HEK293T (cell line): Measurements from ENCODE around the gene MED23.

ENCODE experiments used
- CTCF ChIA-PET: fragments of 350-600 bp; formaldehyde crosslinking; extraction: SDS; loops from one replicate; lab custom pipeline; 2021; ENCODE audit warnings: antibody characterized with exemption, inconsistent platforms; lab: Yijun Ruan, JAX
- POLR2A ChIA-PET: fragments of 350-600 bp; formaldehyde crosslinking; extraction: SDS; loops from one replicate; lab custom pipeline; 2020; ENCODE audit warnings: antibody characterized with exemption, inconsistent platforms; lab: Yijun Ruan, JAX
- DNase-seq: peaks from one replicate; pipeline ENCODE4 v3.0.0; 2012; ENCODE audit warnings: mixed read lengths; ENCODE audit errors: extremely low spot score
- ARNT ChIP-seq: fragments of 450-650 bp; IDR thresholded peaks from 2 replicates; pipeline ENCODE4 v1.6.1; 2017; ENCODE audit warnings: mild to moderate bottlenecking
- BHLHE40 ChIP-seq: fragments of 450-650 bp; IDR thresholded peaks from 2 replicates; pipeline ENCODE4 v1.6.1; 2016; ENCODE audit warnings: mild to moderate bottlenecking, moderate library complexity, borderline replicate concordance
- CTBP1 ChIP-seq: fragments of 450-650 bp; IDR thresholded peaks from 2 replicates; pipeline ENCODE4 v1.6.1; 2016; ENCODE audit warnings: borderline replicate concordance
- ELF4 ChIP-seq: fragments of 450-650 bp; IDR thresholded peaks from 2 replicates; pipeline ENCODE4 v1.6.1; 2017; ENCODE audit warnings: antibody characterized with exemption
- FOXA1 ChIP-seq: fragments of 450-650 bp; IDR thresholded peaks from 2 replicates; pipeline ENCODE4 v1.6.1; 2016; ENCODE audit warnings: mild to moderate bottlenecking
- FOXK2 ChIP-seq: fragments of 450-650 bp; IDR thresholded peaks from 2 replicates; pipeline ENCODE4 v1.6.1; 2016; ENCODE audit warnings: mild to moderate bottlenecking
- FOXM1 ChIP-seq: fragments of 450-650 bp; IDR thresholded peaks from 2 replicates; pipeline ENCODE4 v1.6.1; 2017; ENCODE audit warnings: mild to moderate bottlenecking, borderline replicate concordance
- HDGF ChIP-seq: fragments of 450-650 bp; IDR thresholded peaks from 2 replicates; pipeline ENCODE4 v1.6.1; 2017; ENCODE audit warnings: antibody characterized with exemption, borderline replicate concordance
- L3MBTL2 ChIP-seq: fragments of 450-650 bp; conservative IDR thresholded peaks from 2 replicates; pipeline ENCODE4 v1.6.1; 2016; ENCODE audit warnings: mild to moderate bottlenecking
- LEF1 ChIP-seq: fragments of 450-650 bp; IDR thresholded peaks from 2 replicates; pipeline ENCODE4 v1.6.1; 2017; ENCODE audit warnings: mild to moderate bottlenecking, borderline replicate concordance
- NFRKB ChIP-seq: fragments of 450-650 bp; IDR thresholded peaks from 2 replicates; pipeline ENCODE4 v1.6.1; 2016; ENCODE audit warnings: mild to moderate bottlenecking, moderate library complexity
- PKNOX1 ChIP-seq: fragments of 450-650 bp; IDR thresholded peaks from 2 replicates; pipeline ENCODE4 v1.6.1; 2016
- SP1 ChIP-seq: fragments of 450-650 bp; IDR thresholded peaks from 2 replicates; pipeline ENCODE4 v1.6.1; 2017
- SUZ12 ChIP-seq: fragments of 450-650 bp; IDR thresholded peaks from 2 replicates; pipeline ENCODE4 v1.6.1; 2016; ENCODE audit warnings: mild to moderate bottlenecking
- TARDBP ChIP-seq: fragments of 450-650 bp; IDR thresholded peaks from 2 replicates; pipeline ENCODE4 v1.6.1; 2016
- ZNF384 ChIP-seq: fragments of 450-650 bp; IDR thresholded peaks from 2 replicates; pipeline ENCODE4 v1.6.1; 2016

The MED23 gene

GRCh38 chr6:131628726-131629125 is 684 bp upstream of the MED23 start:
- no peak for DNase-seq
- CTCF ChIA-PET: interaction anchor here (0.6 to 2.0 kb wide), 15 partner anchors 9 to 1023 kb away, joined by 3 to 30 read pairs (median 4); partner anchors contain the start of gene ENPP3
- TF ChIP-seq SP1: no peak
- POLR2A ChIA-PET: interaction anchor here (1.5 to 2.0 kb wide), 2 partner anchors 9 to 22 kb away, joined by 6 to 11 read pairs; no protein-coding TSS in a partner anchor

- ChIA-PET CTCF (no interaction called here), POLR2A (no interaction called here)
- no peak for TF ChIP-seq LEF1
- no peak for TF ChIP-seq BHLHE40
- TF ChIP-seq FOXM1: no peak
- TF ChIP-seq FOXK2: no peak
- TF ChIP-seq SUZ12: no peak
- TF ChIP-seq TARDBP: no peak
- TF ChIP-seq CTBP1: no peak
- TF ChIP-seq PKNOX1: no peak
- TF ChIP-seq ARNT: no peak
- no peak for TF ChIP-seq HDGF
- TF ChIP-seq SP1: no peak
- no peak for TF ChIP-seq FOXA1
- no peak; the same call in 1 of the 2 replicates for TF ChIP-seq ZNF384
- no peak for TF ChIP-seq ELF4
- TF ChIP-seq L3MBTL2: no peak
- no peak for TF ChIP-seq NFRKB
Measured at GRCh38 chr6:131615275-131615674, 12.8 kb downstream of the MED23 start.

GRCh38 chr6:131613296-131613925 is 14.6 kb downstream of the MED23 start:
- TF ChIP-seq NFRKB (no peak), BHLHE40 (no peak), L3MBTL2 (no peak), SUZ12 (no peak), ARNT (no peak), HDGF (no peak)
- no peak for DNase-seq
- POLR2A ChIA-PET: no interaction called here
- CTCF ChIA-PET: interaction anchor here (1.5 kb wide), 1 partner anchor 14 kb away, joined by 7 read pairs; the partner anchor contains the start of gene MED23

More at GRCh38 chr6:131615275-131615674, 12.8 kb downstream of the MED23 start:
- no peak for DNase-seq

GRCh38 chr6:131602781-131603312 is 25.2 kb downstream of the MED23 start:
- ChIA-PET POLR2A (interaction anchor here (0.7 kb wide), 1 partner anchor 871 kb away, joined by 3 read pairs; no protein-coding TSS in a partner anchor), CTCF (interaction anchor here (0.7 kb wide), 1 partner anchor 718 kb away, joined by 6 read pairs; no protein-coding TSS in a partner anchor)
- no peak for TF ChIP-seq BHLHE40
- DNase-seq: no peak

- ChIA-PET CTCF (no interaction called here), POLR2A (no interaction called here)
- no peak for TF ChIP-seq SP1
- no peak for TF ChIP-seq FOXK2
- no peak for TF ChIP-seq SUZ12
- TF ChIP-seq NFRKB: no peak
- TF ChIP-seq PKNOX1: no peak
- TF ChIP-seq BHLHE40: no peak
- TF ChIP-seq HDGF: no peak
- no peak for TF ChIP-seq CTBP1
- no peak for TF ChIP-seq FOXA1
- TF ChIP-seq ZNF384: no peak
- TF ChIP-seq LEF1: no peak
- TF ChIP-seq L3MBTL2: no peak
- no peak for TF ChIP-seq TARDBP
- no peak for TF ChIP-seq FOXM1
- no peak for TF ChIP-seq ELF4
- TF ChIP-seq ARNT: no peak
- DNase-seq: no peak
Measured at GRCh38 chr6:131600716-131601115, 27.3 kb downstream of the MED23 start.

DNA sequence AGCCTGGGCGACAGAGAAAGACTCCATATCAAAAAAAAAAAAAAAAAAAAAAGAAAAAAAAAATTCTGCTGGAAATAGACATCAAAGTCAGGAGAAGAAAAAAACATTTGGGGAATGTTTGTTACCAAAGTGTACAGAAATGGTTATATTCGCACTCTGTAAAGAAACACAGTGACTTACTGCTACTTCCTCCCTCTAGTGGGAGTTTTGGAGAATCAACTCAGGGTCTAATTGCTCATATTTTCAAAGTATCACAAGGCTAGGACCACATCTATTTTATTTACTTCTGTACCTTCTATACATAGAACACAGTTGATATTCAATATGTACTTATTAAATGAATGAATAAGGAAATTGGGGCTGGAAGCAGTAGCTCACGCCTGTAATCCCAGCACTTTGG is 30.6 kb downstream of the MED23 start:
- DNase-seq: peak; percentile 14
- TF ChIP-seq CTBP1 (no peak), ELF4 (no peak), SUZ12 (no peak), ZNF384 (no peak), TARDBP (no peak), FOXM1 (no peak), SP1 (no peak), PKNOX1 (no peak), FOXA1 (no peak), NFRKB (no peak), ARNT (no peak), BHLHE40 (no peak), L3MBTL2 (no peak), FOXK2 (no peak), HDGF (no peak), LEF1 (no peak)
- CTCF ChIA-PET: interaction anchor here (1.1 kb wide), 1 partner anchor 31 kb away, joined by 4 read pairs; the partner anchor contains the start of gene MED23
- POLR2A ChIA-PET: no interaction called here
